GM21737 (cell line): ENCODE data around the gene TATDN3.
"Not testable (repeated sequence)": the region's sequence is repeated elsewhere in the genome, so short reads cannot be mapped to it uniquely, and the experiment has no call there.

Experiments
- ATAC-seq: cut with Tn5 transposase; IDR thresholded peaks from one replicate; pipeline ENCODE4 v1.9.1; 2021; ENCODE audit warnings: mild to moderate bottlenecking, moderate library complexity; ENCODE audit not compliant: unreplicated experiment

TATDN3 gene

GRCh38 chr1:212827171-212827776, 35.6 kb downstream of the TATDN3 start:
- ATAC-seq, result no peak

DNA sequence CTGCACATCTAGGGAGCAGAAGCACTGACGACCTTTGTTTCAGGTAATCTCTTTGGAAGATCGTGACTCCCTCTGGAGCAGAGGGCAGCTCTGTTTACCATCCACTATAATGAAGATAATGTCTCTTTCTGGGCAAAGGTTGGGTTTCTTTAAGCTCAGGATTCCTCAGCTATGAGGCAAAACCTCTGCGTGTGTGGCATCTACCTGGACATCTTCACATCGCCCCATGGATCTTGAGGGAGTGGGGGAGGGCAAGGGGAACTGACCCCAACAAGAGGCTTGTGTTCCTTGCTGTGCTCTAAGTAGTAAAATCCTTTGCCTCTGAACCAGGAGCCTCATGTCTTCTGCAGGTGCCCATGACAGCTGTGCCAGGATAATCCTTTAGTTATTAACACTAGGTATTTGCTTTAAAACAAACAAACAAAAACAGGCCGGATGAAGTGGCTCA, 36.2 kb downstream of the TATDN3 start:
- ATAC-seq, result no peak

- no peak for ATAC-seq
Observed at GRCh38 chr1:212828395-212828794, 36.7 kb downstream of the TATDN3 start.

DNA sequence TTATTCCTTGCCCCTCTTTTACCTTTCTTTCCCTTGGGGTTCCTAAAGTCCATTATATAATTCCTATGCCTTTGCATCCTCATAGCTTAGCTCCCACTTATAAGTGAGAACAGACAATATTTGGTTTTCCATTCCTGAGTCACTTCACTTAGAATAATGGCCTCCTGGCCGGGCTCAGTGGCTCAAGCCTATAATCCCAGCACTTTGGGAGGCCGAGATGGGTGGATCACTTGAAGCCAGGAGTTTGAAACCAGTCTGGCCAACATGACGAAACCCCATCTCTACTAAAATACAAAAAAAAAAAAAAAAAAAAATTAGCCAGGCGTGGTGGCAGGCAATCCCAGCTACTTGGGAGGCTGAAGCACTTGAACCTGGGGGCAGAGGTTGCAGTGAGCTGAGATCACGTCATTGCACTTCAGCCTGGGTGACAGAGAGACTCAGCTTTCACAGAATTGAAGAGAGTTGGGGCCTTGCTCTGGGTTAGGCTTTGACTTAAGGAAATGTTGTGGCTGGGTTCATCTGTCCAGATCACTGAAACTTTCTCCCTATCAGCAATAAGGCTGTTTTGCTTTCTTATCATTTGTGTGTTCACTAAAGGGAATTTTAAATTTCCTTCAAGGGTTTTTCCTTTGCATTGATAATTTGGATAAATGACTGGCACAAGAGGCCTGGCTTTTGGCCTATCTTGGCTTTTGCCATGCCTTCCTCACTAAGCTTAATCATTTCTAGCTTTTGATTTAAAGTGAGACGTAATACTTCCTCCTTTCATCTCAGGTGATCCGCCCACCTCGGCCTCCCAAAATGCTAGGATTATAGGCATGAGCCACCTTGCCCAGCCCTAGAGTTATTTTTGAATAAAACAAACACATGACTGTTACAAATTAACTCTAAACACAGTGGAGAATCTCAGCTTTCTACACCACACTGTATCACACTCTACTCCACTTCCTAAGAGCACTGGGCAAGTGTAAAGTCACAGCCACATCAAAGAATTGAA, 41.8 kb downstream of the TATDN3 start:
- peak; percentile 87 for ATAC-seq

GRCh38 chr1:212838145-212838544, 46.5 kb downstream of the TATDN3 start:
- no peak for ATAC-seq

GRCh38 chr1:212844521-212844920, 52.8 kb downstream of the TATDN3 start:
- ATAC-seq, result not testable (repeated sequence)

DNA sequence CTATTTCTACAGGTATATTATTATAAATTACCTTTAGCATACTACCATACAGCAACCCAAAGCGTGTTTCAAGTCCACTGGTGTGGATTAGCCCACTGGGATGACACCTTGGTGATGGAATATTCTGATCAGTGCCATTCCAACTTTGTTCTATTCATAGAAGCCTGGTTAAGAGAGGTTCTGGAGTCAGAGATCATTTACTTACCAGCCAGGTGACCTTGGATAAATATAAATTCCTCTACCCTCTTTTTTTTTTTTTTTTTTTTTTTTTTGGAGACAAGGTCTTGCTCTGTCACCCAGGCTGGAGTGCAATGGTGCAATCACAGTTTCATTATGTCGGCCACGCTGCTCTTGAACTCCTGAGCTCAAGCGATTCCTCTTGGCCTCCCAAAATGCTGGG, 55.9 kb downstream of the TATDN3 start, which contains the start of gene SPATA45:
SPATA45 (minus strand) TSS at position 101 of the 400 bp plus-strand sequence. CDS start 11,500 bp downstream, outside the sequence.
- ATAC-seq, result no peak

DNA sequence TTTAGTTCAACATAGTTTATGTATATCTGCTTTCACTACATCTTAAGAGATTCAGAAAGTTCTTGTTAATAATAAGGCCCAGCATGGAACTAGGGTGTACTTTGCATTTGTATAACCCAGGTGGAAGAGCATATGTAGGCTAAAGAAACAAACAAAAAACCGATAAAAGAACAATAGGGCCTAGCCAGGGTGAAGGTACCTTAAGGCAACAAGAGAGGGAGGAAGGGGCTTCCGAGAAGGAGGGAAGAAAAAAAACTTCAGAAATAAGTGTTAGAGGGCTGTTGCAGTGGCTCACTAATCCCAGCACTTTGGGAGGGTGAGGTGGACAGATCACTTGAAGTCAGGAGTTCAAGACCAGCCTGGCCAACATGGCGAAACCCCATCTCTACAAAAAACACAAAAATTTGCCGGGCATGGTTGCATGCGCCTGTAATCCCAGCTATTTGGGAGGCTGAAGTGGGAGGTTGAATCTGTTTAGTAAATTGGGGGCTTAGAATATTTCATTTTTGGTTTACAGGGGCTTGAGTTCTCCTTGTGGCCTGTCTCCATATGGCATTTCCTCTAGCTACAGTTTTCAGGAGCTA, 60.5 kb downstream of the TATDN3 start:
- ATAC-seq, result no peak

GRCh38 chr1:212853658-212854057, 62.0 kb downstream of the TATDN3 start:
- no peak for ATAC-seq

GRCh38 chr1:212856755-212857154, 65.1 kb downstream of the TATDN3 start:
- no peak for ATAC-seq

GRCh38 chr1:212857992-212858460, 66.3 kb downstream of the TATDN3 start, which contains the start of gene FLVCR1:
FLVCR1 (plus strand) TSS chr1:212858275; CDS start chr1:212858453, 178 bp downstream.
- peak; percentile 98 for ATAC-seq

- peak; percentile 10 for ATAC-seq
Observed at GRCh38 chr1:212858461-212859265, 67.0 kb downstream of the TATDN3 start.

DNA sequence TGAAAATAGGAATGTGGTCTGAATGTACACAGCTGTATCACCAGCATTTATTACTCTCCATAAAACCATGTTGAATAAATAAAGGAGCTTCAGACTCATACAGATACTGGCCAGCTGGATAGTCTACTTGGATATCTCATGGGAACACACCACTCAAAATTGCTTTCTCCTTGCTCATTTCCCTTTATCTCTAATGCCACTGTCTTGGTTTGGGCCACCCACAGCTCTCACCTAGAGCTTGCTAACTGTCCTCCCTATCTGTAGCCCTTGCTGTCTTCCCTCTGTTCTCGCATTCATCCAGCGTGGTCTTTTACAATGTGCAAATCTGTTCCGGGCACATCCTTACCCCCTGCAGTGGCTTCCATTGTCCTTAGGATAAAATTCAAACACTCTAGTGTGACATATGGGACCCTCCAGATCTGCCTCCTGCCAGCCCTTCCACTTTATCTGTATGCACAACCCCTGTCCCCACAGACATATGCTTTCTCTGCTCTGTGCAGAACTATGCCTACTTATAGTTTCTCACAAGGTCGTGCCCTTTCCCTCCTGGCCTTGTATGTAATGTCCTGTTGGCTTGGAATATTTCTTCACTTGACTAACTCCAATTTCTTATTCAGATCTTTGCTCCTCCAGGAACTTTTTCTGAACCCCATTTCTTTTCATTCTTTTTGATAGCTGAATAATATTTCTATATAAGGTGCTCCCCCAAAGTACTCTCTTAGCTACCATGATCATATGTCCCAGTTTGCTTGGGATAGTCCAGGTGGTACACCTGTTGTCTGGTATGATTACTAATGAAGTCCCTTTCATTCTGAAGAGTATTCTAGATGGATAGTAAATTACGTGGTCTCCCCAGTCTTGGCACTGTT, 69.3 kb downstream of the TATDN3 start:
- ATAC-seq, result no peak

GRCh38 chr1:212862111-212862690, 70.5 kb downstream of the TATDN3 start:
- ATAC-seq, result no peak

- not testable (repeated sequence) for ATAC-seq
Observed at GRCh38 chr1:212863345-212863744, 71.7 kb downstream of the TATDN3 start.

- no peak for ATAC-seq
Observed at GRCh38 chr1:212864201-212864600, 72.5 kb downstream of the TATDN3 start.
